ENCODE measurements around the gene ZNF575. TPM values are rescaled to one million over a fixed set of nuclear protein-coding genes. Genes with fewer than 3 reads are reported as not detected.
A peak's percentile ranks its signal among the peaks of the same experiment; 100 is the strongest.

Gene ZNF575
- total RNA-seq, 1 experiment from 2014 or later = 2.8 TPM

DNA sequence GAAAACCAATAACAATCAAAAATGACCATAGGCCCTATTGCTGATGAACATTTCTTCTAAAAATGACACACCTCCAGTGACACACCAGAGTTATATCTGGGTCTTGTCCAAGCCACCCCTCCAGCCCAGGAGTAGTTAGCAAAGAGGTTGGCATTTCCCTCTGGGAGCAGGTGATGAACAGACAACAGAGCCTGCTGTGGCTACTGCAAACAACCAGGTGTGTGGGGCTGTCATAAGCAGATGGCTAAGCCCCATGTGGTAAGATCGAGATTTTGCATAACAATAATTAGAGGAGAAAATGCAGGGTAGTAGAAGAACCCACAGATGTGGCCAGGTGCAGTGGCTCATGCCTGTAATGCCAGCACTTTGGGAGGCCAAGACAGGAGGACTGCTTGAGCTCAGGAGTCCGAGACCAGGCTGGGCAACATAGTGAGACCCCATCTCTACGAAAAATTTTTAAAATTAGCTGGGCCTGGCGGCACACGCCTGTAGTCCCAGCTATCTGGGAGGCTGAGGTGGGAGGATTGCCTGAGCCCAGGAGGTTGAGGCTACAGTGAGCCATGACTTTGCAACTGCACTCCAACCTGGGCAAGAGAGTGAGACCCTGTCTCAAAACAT, 37.3 kb downstream of the ZNF575 start:
- POLR2A ChIA-PET (ENCODE audit: low non-redundant PET) = no interaction called here
- Histone ChIP-seq H3K27me3 (replicated peaks; ENCODE audit: insufficient read depth, low read depth, low read length, poor library complexity) (no peaks in the 10 kb centered on the region), H3K4me1 (ENCODE audit: insufficient read depth, low read length, poor library complexity, severe bottlenecking) (peaks cover 12% of the 10 kb centered on the region), H3K27ac (ENCODE audit: low read depth, low read length, poor library complexity, severe bottlenecking) (no peak overlapping the region), H3K36me3 (ENCODE audit: insufficient read depth, low read length, poor library complexity, severe bottlenecking) (peaks cover 4% of the 10 kb centered on the region), H3K4me3 (ENCODE audit: low read depth, low read length, poor library complexity, severe bottlenecking) (no peak overlapping the region), H3K9me3 (ENCODE audit: low read depth, low read length, poor library complexity, severe bottlenecking) (no peaks in the 10 kb centered on the region)
- DNase-seq (ENCODE audit: low spot score) = no peak
- intact Hi-C loops (cut with micrococcal nuclease; ENCODE audit: unreplicated experiment) = no loop called here
- CTCF ChIA-PET = no interaction called here
- no TSS peak for BruUV-seq (replicated peaks)
- TF ChIP-seq, protein P1, sequence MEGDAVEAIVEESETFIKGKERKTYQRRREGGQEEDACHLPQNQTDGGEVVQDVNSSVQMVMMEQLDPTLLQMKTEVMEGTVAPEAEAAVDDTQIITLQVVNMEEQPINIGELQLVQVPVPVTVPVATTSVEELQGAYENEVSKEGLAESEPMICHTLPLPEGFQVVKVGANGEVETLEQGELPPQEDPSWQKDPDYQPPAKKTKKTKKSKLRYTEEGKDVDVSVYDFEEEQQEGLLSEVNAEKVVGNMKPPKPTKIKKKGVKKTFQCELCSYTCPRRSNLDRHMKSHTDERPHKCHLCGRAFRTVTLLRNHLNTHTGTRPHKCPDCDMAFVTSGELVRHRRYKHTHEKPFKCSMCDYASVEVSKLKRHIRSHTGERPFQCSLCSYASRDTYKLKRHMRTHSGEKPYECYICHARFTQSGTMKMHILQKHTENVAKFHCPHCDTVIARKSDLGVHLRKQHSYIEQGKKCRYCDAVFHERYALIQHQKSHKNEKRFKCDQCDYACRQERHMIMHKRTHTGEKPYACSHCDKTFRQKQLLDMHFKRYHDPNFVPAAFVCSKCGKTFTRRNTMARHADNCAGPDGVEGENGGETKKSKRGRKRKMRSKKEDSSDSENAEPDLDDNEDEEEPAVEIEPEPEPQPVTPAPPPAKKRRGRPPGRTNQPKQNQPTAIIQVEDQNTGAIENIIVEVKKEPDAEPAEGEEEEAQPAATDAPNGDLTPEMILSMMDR (conservative IDR thresholded peaks at IDR 0.05; ENCODE audit: low read depth, low read length) = no peak
- no peak for TF ChIP-seq EZH2 (IDR thresholded peaks at IDR 0.05; ENCODE audit: borderline replicate concordance, low read depth, low read length, poor library complexity, severe bottlenecking)

DNA sequence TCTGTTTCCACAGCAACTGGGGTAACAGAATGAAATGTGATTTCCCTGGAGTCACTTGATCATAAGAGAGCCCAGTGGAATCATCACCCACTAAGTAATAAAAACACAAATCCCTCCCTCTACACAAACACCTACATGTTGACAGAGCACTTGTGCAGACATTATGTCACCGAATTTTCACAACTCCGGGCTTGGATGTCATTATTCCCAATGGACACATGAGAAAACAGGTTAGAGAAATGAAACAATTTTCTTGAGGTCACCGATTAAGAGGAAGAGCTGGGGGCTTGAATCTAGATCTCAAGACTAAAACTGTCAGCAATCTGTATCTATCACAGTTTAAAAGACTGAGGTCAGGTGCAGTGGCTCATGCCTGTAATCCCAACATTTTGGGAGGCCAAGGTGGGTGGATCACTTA, 39.2 kb downstream of the ZNF575 start:
- no peak overlapping the region for H3K4me3 ChIP-seq (ENCODE audit: low read depth, low read length, poor library complexity, severe bottlenecking)
- H3K4me1 ChIP-seq (ENCODE audit: insufficient read depth, low read length, poor library complexity, severe bottlenecking) = peaks cover 16% of the 10 kb centered on the region
- no peak for DNase-seq (ENCODE audit: low spot score)
- peaks cover 4% of the 10 kb centered on the region for H3K36me3 ChIP-seq (ENCODE audit: insufficient read depth, low read length, poor library complexity, severe bottlenecking)
- H3K27ac ChIP-seq (ENCODE audit: low read depth, low read length, poor library complexity, severe bottlenecking) = no peak overlapping the region
- intact Hi-C loops (cut with micrococcal nuclease; ENCODE audit: unreplicated experiment) = no loop called here
- ChIA-PET POLR2A (ENCODE audit: low non-redundant PET) (no interaction called here), CTCF (no interaction called here)
- no peak for TF ChIP-seq EZH2 (IDR thresholded peaks at IDR 0.05; ENCODE audit: borderline replicate concordance, low read depth, low read length, poor library complexity, severe bottlenecking)
- TF ChIP-seq, protein P1 (conservative IDR thresholded peaks at IDR 0.05; ENCODE audit: low read depth, low read length) = no peak
- no peaks in the 10 kb centered on the region for H3K9me3 ChIP-seq (ENCODE audit: low read depth, low read length, poor library complexity, severe bottlenecking)
- no peaks in the 10 kb centered on the region for H3K27me3 ChIP-seq (replicated peaks; ENCODE audit: insufficient read depth, low read depth, low read length, poor library complexity)
- no TSS peak for BruUV-seq (replicated peaks)

DNA sequence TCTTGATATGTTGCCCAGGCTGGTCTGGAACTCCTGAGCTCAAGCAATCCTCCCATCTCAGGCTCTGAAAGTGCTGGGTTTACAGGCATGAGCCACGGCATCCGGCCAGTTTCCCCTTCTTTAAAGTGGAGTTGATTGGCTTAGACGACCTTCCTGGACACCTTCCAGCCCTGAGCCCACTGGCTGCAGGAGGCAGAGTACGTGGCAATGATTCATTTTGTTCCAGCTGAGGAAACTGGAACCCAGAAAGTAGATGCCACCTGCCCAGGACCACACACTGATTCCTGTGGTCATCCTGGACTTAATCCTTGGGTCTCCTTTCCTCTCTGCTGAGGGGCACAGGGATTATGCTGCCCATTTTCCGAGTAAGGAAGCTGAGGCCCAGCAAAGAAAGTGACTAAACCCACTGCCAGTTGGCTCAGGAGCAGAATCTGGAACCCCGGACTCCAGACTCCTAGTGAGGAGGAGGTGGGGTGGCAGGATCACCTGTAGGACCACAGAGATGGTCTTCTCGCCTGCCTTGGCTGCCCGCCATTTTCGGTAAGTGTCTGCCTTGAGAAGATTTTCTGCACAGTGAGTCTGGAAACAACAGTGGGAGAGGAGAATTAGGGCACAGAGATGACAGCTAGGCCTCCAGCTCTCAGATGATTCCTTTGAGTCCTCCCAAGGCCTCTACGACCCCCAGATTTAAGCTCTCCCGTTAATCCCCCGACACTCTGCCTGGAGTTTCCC, 41.6 kb downstream of the ZNF575 start:
- H3K4me1 ChIP-seq (ENCODE audit: insufficient read depth, low read length, poor library complexity, severe bottlenecking) = peaks cover 16% of the 10 kb centered on the region
- H3K27me3 ChIP-seq (replicated peaks; ENCODE audit: insufficient read depth, low read depth, low read length, poor library complexity) = no peaks in the 10 kb centered on the region
- peaks cover 4% of the 10 kb centered on the region for H3K36me3 ChIP-seq (ENCODE audit: insufficient read depth, low read length, poor library complexity, severe bottlenecking)
- peak overlapping the region; percentile 94 for H3K4me3 ChIP-seq (ENCODE audit: low read depth, low read length, poor library complexity, severe bottlenecking)
- peak; percentile 33 for DNase-seq (ENCODE audit: low spot score)
- BruUV-seq (replicated peaks) = TSS peak; percentile 15
- H3K9me3 ChIP-seq (ENCODE audit: low read depth, low read length, poor library complexity, severe bottlenecking) = no peaks in the 10 kb centered on the region
- H3K27ac ChIP-seq (ENCODE audit: low read depth, low read length, poor library complexity, severe bottlenecking) = peak overlapping the region; percentile 94
- POLR2A ChIA-PET (ENCODE audit: low non-redundant PET) = no interaction called here
- CTCF ChIA-PET = interaction anchor here (1.2 kb wide), 1 partner anchor 19 kb away, joined by 5 read pairs; no protein-coding TSS in a partner anchor
- no peak for TF ChIP-seq EZH2 (IDR thresholded peaks at IDR 0.05; ENCODE audit: borderline replicate concordance, low read depth, low read length, poor library complexity, severe bottlenecking)
- TF ChIP-seq, protein P1 (conservative IDR thresholded peaks at IDR 0.05; ENCODE audit: low read depth, low read length) = no peak
- intact Hi-C loops (cut with micrococcal nuclease; ENCODE audit: unreplicated experiment) = loop anchor here (1.0 kb wide), 1 partner anchor 22 kb away; the partner anchor contains the start of genes IRGQ and ZNF576
